ENCODE measurements around the gene NF1.
"Not testable (repeated sequence)": the region's sequence is repeated elsewhere in the genome, so short reads cannot be mapped to it uniquely, and the experiment has no call there.

The NF1 gene

GRCh38 chr17:31090650-31091049 lies 4.1 kb upstream of the NF1 start:
- not testable (repeated sequence) for DNase-seq

- DNase-seq, result no peak
These were observed 2.2 kb upstream of the NF1 start for GRCh38 chr17:31092475-31093064.

GRCh38 chr17:31093866-31094599 lies 744 bp upstream of the NF1 start:
- no peak for DNase-seq

- DNase-seq, result peak; percentile 74
These were observed 694 bp downstream of the NF1 start for GRCh38 chr17:31095236-31096105.

GRCh38 chr17:31096106-31096436 lies 1.3 kb downstream of the NF1 start:
- DNase-seq, result no peak

- DNase-seq, result no peak
These were observed 4.2 kb downstream of the NF1 start for GRCh38 chr17:31099016-31099415.

- DNase-seq, result no peak
These were observed 6.2 kb downstream of the NF1 start for GRCh38 chr17:31100840-31101459.

- DNase-seq, result no peak
These were observed 7.2 kb downstream of the NF1 start for GRCh38 chr17:31101943-31102342.

- no peak for DNase-seq
These were observed 11.2 kb downstream of the NF1 start for GRCh38 chr17:31105991-31106390.

- no peak for DNase-seq
These were observed 16.4 kb downstream of the NF1 start for GRCh38 chr17:31111183-31111582.

- no peak for DNase-seq
These were observed 17.4 kb downstream of the NF1 start for GRCh38 chr17:31112001-31112661.

- not testable (repeated sequence) for DNase-seq
These were observed 18.6 kb downstream of the NF1 start for GRCh38 chr17:31113368-31113767.

GRCh38 chr17:31113939-31114338 lies 19.2 kb downstream of the NF1 start:
- DNase-seq, result no peak

- no peak for DNase-seq
These were observed 20.3 kb downstream of the NF1 start for GRCh38 chr17:31114956-31115555.

- DNase-seq, result no peak
These were observed 21.4 kb downstream of the NF1 start for GRCh38 chr17:31116167-31116566.

- no peak for DNase-seq
These were observed 28.0 kb downstream of the NF1 start for GRCh38 chr17:31122746-31123145.

- DNase-seq, result no peak
These were observed 31.5 kb downstream of the NF1 start for GRCh38 chr17:31126318-31126717.

GRCh38 chr17:31128241-31128640 lies 33.5 kb downstream of the NF1 start:
- no peak for DNase-seq

- no peak for DNase-seq
These were observed 35.8 kb downstream of the NF1 start for GRCh38 chr17:31130286-31131224.

- no peak for DNase-seq
These were observed 36.5 kb downstream of the NF1 start for GRCh38 chr17:31131299-31131698.

GRCh38 chr17:31132977-31133376 lies 38.2 kb downstream of the NF1 start:
- DNase-seq, result no peak
